Measurements from ENCODE around the gene SCN2A.
"Not testable (repeated sequence)": the region's sequence is repeated elsewhere in the genome, so short reads cannot be mapped to it uniquely, and the experiment has no call there.

Gene SCN2A

GRCh38 chr2:165344276-165344675, 105.1 kb downstream of the SCN2A start:
- not testable (repeated sequence) for DNase-seq

GRCh38 chr2:165348441-165348840, 109.2 kb downstream of the SCN2A start:
- DNase-seq, result no peak

GRCh38 chr2:165349181-165349580, 110.0 kb downstream of the SCN2A start:
- DNase-seq, result no peak

- no peak for DNase-seq
Measured at GRCh38 chr2:165357758-165358157, 118.5 kb downstream of the SCN2A start.

- no peak for DNase-seq
Measured at GRCh38 chr2:165361514-165361913, 122.3 kb downstream of the SCN2A start.

GRCh38 chr2:165369131-165369897, 130.1 kb downstream of the SCN2A start:
- DNase-seq, result peak; percentile 55

GRCh38 chr2:165369898-165370296, 130.7 kb downstream of the SCN2A start:
- DNase-seq, result no peak

GRCh38 chr2:165371356-165371755, 132.1 kb downstream of the SCN2A start:
- peak; percentile 98 for DNase-seq

- no peak for DNase-seq
Measured at GRCh38 chr2:165373278-165374010, 134.2 kb downstream of the SCN2A start.

- no peak for DNase-seq
Measured at GRCh38 chr2:165376571-165376975, 137.4 kb downstream of the SCN2A start.

GRCh38 chr2:165382362-165382761, 143.1 kb downstream of the SCN2A start:
- DNase-seq, result no peak

- DNase-seq, result peak; percentile 46
Measured at GRCh38 chr2:165390875-165391274, 151.7 kb downstream of the SCN2A start.

- no peak for DNase-seq
Measured at GRCh38 chr2:165391791-165392190, 152.6 kb downstream of the SCN2A start.

GRCh38 chr2:165398603-165399002, 159.4 kb downstream of the SCN2A start:
- DNase-seq, result not testable (repeated sequence)

- peak; percentile 67 for DNase-seq
Measured at GRCh38 chr2:165401285-165401852, 162.2 kb downstream of the SCN2A start.

- DNase-seq, result no peak
Measured at GRCh38 chr2:165402162-165402561, 162.9 kb downstream of the SCN2A start.

- no peak for DNase-seq
Measured at GRCh38 chr2:165406173-165406572, 167.0 kb downstream of the SCN2A start.

GRCh38 chr2:165407466-165407865, 168.3 kb downstream of the SCN2A start:
- no peak for DNase-seq

- peak; percentile 93 for DNase-seq
Measured at GRCh38 chr2:165408186-165408585, 169.0 kb downstream of the SCN2A start.

GRCh38 chr2:165410276-165410675, 171.1 kb downstream of the SCN2A start:
- no peak for DNase-seq

- no peak for DNase-seq
Measured at GRCh38 chr2:165414187-165414586, 175.0 kb downstream of the SCN2A start.

- DNase-seq, result no peak
Measured at GRCh38 chr2:165417009-165417408, 177.8 kb downstream of the SCN2A start.

- no peak for DNase-seq
Measured at GRCh38 chr2:165420231-165420630, 181.0 kb downstream of the SCN2A start.

- no peak for DNase-seq
Measured at GRCh38 chr2:165423081-165423480, 183.9 kb downstream of the SCN2A start.

Data from NCI-H2029 (cell line).